SKM-1 treated with dmso at 0.1 percent for 144 hours (cell line): ENCODE data around the gene ACOX2.

Experiments
- DNase-seq: peaks from one replicate; lab custom pipeline; 2025; ENCODE audit not compliant: unreplicated experiment; lab: John Stamatoyannopoulos, UW

Gene ACOX2

DNA sequence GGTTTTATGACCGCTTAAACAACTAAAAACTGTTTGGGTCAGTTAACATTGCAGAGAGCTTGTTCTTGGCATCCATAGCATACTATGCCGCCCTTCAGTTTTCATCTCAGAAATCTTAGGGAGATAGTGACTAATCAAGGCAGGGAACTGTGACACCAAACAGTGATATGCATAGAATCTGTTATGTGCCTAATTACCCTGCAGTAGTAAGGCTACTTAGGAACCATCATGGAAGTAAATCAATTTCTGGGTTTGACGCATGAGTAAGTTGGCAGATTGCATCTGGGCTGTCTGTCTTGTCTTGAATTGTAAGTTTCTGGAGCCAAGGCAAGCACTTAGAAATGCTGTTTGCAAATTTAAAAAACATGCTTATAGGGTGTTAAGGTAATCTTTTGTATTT, 22.6 kb downstream of the ACOX2 start:
- no peak for DNase-seq

DNA sequence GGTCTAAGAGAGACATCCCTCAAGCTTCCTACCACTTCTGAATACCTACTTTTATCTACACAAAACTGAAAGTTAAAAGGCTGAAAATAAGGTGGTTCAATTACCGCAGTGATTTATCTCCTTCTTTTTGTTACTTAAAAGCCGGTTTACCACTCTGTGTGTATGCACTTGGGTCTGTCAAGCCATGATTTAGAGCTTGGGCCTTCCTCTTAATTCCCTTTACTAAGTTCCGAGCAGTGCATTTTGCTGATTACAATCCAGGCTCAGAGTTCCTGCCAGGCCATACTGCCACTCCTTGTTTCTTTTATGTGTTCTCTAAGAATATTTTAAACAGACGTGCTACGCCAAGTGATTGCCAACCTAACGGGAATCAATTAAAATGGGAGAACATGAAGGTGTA, 28.6 kb downstream of the ACOX2 start:
- DNase-seq: no peak

- no peak for DNase-seq
Measured at GRCh38 chr3:58507356-58508078, 29.5 kb downstream of the ACOX2 start.

GRCh38 chr3:58502872-58503271, 34.1 kb downstream of the ACOX2 start:
- no peak for DNase-seq

- DNase-seq: no peak
Measured at GRCh38 chr3:58497097-58497496, 39.9 kb downstream of the ACOX2 start.

GRCh38 chr3:58496206-58496857, 40.7 kb downstream of the ACOX2 start:
- no peak for DNase-seq

GRCh38 chr3:58495101-58495500, 41.9 kb downstream of the ACOX2 start:
- no peak for DNase-seq

- DNase-seq: no peak
Measured at GRCh38 chr3:58494107-58494506, 42.9 kb downstream of the ACOX2 start.

DNA sequence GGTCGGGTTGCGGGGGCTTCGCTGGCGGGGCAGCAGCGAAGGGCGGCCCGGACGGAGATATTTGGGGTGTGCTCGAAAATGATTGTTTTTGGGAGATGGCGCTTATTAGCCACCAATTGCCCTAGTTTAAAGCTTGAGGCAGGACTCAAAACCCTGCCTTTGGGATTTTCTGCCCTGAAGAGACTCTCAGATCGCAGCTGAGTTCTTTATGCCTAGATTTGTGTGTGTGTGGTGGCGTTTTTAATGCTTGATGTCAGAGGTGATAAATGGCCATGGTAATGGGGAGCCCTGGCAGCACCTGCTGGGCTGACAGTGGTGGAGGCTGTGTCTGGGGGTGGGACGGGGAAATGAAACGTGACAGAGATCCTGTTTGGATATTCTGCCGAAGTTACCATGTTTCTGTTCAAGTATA, 44.5 kb downstream of the ACOX2 start:
- DNase-seq: no peak

GRCh38 chr3:58491506-58492402, 45.2 kb downstream of the ACOX2 start, which contains the start of gene KCTD6:
Gene KCTD6, plus strand, starts transcription at chr3:58492096. Its CDS starts 6,660 bp downstream, at chr3:58498756.
- DNase-seq: peak; percentile 90

DNA sequence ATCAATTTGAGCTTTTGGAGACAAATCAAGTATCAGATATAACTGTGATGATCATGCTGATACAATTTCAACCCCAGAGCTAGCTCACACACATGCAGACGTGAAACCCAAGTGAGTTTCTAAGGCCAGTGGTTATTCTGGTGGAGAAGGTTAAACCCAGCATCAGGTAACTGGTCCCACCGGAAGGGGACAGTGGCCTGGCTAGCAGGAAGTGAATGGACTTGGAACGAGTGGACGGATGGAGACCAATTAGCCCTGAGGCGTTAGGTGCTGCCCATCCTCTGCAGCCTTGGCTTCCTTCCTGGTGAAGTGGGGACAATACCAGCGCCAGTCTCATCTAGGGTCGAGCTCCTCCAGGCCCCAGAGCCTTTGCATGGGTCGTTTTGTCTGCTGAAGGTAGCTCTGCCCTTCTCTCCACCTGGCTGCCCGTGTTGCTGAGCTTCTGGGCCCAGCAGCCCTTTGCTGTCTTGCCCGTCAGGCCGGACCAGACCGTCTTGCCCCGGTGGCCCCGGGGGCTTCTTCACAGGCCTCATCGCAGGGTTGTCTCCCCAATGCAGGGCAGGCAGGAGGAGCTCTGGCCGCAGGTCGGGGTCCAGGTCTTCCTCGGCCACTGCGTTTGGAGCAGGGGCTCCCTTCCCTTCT, 46.0 kb downstream of the ACOX2 start:
- DNase-seq: no peak

GRCh38 chr3:58488967-58489366, 48.0 kb downstream of the ACOX2 start:
- DNase-seq: no peak

GRCh38 chr3:58487140-58487886, 49.7 kb downstream of the ACOX2 start:
- no peak for DNase-seq

- no peak for DNase-seq
Measured at GRCh38 chr3:58485801-58486435, 51.1 kb downstream of the ACOX2 start.

DNA sequence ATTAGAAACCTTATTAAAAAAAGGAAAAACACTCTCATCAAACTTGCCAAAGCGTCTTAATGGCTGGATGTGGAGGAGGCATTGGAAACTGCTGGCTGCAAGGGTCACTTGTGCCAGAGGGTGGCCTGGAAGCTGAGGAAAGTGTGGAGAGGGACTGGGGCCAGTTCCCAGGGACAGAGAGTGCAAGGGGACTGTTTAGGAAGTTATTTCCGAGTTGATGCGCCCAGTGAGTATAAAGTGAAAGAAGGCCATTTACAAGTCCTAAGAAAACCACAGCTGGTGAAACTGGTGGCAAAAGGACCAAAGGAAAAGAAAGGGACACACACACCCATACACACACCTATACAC, 52.3 kb downstream of the ACOX2 start:
- no peak for DNase-seq

GRCh38 chr3:58484045-58484721, 52.8 kb downstream of the ACOX2 start:
- peak; percentile 68 for DNase-seq

DNA sequence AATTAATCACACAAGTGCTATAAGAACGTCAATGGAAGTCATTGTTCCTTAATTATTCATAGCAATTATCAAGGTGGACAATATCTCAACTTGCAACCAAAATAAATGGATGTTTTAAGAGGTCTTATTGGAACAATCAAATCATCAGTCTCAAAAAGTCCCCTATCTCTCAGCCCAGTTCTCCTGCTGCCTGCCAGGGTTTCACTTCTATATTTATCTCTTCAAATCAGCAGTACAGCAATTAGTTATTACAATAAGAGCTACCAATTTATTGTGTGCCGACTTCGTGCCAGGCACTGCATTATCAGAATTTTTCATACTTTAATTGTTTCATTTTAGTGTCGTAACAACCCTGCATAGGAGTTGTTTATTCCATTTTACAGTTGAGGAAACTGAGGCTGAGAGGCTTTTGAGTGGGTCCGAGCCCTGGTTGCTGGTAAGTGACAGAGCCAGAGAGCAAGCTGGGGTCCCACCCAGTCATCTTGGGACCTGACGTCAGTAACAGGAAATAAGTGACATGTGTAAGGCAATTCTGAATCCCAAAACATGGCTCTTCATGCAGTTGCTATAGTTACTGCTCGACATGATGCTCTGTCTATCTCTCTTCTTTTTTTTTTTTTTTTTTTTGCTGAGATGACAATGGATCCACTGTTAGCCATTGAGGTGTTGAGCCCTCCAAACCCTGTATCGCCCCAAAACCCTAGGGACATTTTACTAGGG, 53.9 kb downstream of the ACOX2 start:
- DNase-seq: no peak

DNA sequence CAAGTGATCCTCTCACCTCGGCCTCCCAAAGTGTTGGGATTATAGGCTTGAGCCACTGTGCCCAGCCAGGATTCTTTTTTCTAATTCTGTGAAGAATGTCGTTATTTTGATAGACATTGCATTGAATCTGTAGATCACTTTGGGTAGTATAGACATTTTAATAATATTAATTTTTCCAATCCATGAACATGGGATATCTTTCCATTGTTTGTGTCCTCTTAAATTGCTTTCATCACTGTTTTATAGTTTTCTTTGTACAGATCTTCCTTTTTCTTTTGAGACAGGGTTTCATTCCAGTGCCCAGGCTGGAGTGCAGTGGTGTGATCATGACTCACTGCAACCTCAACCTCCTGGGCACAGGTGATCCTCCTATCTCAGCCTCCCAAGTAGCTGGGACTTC, 56.7 kb downstream of the ACOX2 start:
- no peak for DNase-seq

GRCh38 chr3:58478781-58479180, 58.2 kb downstream of the ACOX2 start:
- peak; percentile 24 for DNase-seq
